Activated CD4-positive, alpha-beta T cell treated with anti-CD3 and anti-CD28 coated beads for 4 hours (primary cell): ENCODE measurements around the gene CNOT8.
"Not testable (repeated sequence)": the region's sequence is repeated elsewhere in the genome, so short reads cannot be mapped to it uniquely, and the experiment has no call there.

Experiments used
- DNase-seq, 2 donors: peaks; one replicate each; pipeline ENCODE4 v3.0.0-alpha.2; 2020

Gene CNOT8

DNA sequence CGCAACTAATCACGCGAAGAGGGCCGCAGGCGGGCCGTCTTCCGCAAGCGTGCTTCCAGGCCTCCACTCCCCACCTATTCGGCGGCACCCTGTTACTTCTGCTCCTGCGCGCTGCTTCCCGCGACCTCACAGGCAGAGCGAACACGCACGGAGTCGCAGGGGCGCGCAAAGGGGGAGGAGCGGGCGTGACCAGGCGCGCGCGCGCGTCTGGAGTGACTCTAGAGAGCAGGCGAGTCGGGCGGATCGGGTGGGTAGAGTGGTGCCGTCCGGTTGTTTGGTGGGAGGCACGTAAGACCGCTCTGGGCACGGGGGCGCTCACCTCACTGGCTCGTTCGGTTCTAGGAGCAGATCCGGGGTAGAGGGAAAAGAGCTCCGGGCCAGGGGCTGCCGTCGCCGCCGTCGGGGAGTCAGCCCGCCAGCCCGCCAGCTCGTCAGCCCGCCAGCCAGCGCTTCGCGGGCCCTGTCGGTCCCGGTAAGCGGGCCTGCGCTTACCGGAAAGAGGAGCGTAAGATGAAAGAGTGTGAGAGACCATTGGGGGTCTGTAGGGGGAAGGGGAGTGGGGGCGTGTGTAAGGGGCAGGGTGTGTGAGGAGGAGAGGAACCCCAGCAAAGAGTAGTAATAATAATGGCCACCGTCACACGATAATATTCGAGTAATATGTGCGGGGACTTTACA lies at the start of gene CNOT8:
Gene CNOT8 (plus strand): TSS at position 331 of the 675 bp plus-strand sequence. CDS start 4,652 bp downstream, outside the sequence.
- peak; percentile 97 for DNase-seq

DNA sequence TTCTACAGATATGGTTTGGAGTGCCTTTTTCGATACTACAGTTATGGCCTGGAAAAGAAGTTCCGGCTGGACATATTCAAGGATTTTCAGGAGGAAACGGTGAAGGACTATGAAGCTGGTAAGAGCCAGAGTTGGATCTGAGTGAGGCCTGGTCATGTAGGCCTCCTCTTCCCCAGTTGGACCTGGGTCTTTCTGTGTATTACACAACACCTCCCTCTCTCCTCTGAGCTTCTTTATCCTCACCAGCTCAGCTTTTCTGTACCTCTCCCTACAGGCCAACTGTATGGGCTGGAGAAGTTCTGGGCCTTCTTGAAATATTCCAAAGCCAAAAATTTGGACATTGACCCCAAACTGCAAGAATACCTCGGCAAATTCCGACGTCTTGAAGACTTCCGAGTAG lies 47.2 kb upstream of the CNOT8 start:
- no peak for DNase-seq

DNA sequence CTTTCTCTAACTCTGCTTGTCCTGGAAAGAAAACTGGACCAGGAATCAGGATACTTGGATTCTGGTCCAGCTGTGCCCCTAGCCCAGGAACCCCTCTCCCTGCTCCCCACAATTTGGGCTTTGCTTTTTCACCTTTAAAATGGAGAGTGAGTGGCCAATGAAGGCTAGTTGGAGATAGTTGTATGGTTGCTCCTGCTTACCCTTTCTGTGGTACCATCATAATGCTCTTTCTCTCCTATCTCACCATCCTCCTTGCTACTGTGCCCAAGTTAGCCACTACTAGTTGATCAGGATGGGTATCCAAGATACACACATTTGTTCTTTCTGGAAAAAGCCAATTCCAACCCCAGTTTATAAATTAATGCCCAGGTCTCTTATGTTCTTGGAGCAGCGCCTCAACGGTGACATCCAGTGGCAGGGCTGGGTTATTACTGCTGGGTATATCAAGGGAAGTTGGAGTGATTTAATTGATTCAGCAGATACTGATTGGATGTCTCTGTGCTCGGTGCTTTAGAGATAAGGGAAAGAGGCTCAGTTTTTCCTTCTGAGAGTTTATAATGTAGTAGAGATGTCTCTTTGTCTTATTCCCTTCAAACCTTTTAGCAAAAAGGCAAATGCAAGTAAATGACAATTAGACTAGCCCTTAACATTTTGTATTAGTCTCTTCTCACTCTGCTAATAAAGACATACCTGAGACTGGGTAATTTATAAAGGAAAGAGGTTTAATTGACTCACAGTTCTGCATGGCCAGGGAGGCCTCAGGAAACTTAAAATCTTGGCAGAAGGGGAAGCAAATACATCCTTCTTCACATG lies 46.6 kb upstream of the CNOT8 start:
- DNase-seq: peak; percentile 57 to 65

DNA sequence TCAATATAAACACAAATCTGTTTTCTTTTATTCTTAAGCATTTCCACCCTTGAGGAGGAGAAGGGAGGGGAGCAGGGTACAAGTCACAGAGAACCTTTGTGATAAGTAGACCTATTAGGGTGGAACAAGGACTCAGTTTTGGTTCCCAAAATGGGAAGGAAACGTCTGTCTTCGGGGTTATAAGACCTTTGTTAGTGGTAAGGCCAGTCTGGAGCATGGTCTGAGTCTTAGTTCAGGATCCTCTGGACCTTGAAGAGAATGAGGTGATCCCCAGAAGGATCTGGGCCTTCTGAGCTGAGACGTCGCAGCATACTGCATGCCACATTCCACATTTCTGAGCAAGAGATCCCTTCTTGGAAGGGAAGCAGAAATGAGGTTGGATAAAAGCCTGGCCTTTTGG lies 45.3 kb upstream of the CNOT8 start:
- DNase-seq: no peak

DNA sequence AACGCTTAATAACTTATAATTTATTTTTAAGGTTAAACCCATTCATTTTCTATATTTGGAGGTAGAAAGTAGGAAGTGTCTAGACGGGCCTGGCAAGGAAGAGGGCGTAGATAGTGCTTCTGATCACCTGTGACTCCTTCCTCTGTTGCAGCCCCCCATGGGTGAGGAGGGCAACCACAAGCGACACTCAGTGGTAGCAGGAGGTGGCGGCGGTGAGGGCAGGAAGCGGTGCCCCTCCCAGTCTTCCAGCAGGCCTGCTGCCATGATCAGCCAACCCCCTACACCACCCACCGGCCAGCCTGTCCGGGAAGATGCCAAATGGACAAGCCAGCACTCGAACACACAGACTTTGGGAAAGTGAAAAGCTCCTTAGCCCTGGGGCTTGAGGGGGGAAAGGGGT lies 44.7 kb upstream of the CNOT8 start:
- peak in 1 of 2 donors; percentile 9 for DNase-seq

DNA sequence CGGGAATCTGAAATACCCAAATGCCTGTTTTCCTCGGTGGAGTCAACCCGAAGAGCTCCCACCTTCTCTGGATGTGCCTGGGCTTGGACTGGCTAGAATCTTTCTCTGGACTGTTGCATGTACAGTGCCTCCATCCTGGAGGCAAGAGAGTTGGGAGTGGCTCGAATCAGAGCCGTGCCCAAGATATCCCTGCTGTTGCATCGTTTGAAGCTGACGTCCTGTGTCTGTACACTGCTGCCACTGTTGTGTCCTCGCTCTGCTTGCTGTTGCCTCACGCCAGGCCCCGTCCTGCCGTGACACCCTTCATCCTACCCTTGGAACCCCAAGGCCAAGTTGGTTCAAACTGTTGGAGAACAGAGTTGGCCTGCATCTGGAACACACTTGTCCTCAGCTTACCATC lies 43.4 kb upstream of the CNOT8 start:
- no peak for DNase-seq

DNA sequence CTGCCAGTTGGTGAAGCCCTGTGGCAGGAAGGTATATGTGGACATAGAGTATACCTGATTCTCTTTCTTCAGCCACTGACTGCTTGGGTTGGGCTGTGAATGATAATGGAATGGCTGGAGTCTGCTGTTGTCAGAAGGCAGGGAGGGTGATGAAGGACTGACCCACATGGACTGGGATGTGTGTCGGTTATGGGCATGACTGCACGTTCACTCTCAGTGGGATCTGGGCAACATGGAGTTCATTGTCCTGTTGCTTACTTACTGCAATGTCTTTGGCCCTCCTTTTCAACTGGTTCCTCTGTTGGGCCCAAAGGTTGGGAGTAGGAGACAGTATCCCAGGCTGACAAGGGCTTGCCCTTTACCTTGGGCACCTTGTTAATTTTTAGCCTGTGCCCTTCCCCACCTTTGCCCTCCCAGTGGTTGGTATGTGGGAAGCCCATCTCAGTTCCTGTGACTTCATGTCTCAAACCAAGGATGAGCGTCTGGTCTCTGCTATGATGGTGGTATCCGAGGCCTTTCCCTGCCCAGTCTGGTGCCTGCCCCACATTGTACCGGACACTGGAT lies 42.7 kb upstream of the CNOT8 start:
- DNase-seq: no peak

DNA sequence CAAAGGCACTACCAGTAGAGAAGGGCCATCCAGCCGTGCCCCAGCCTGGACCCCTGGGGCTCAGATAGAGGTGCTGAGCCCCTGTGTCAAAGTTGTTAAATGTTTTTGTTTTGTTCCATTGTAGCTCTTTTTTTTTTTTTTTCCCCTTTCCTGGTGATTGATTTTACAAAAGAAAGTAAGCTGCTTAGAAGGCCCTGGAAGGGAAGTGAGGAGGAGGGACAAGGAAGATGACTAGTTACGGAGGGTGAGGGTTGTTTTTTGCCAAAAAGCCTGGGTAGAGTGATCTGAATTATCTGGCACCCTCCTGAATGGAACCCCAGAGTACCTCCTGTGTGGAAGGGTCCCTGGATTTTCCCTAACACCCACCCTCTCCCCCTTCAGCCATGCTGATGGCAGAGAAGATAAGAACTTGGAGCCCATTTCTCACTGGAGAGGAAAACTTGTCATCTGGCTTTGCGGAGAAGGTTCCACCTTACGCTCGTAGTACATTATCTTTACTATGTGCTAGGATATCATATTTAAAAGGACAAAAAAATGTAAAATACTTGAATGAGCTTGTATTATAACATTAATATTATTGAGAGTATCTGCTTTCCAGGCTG lies 41.4 kb upstream of the CNOT8 start:
- DNase-seq: no peak

DNA sequence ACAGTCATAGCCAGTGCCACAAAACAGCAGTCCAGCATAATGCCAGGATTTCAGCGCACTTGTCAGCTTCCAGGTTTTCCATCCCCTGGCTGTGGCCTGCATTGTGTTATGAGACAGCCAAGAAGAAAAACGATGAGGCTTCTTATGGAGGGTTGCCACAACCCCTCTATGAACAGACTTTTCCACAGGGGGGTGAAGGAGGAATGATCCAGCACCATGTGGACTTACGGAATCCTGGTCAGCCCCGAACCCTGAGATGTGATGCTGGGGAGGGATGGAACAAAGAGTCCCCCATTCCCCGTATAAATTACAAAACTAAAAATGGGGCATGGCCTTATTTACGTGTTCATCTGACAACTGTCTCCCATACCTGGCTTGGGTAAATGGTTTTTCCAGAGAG lies 40.6 kb upstream of the CNOT8 start:
- no peak for DNase-seq

DNA sequence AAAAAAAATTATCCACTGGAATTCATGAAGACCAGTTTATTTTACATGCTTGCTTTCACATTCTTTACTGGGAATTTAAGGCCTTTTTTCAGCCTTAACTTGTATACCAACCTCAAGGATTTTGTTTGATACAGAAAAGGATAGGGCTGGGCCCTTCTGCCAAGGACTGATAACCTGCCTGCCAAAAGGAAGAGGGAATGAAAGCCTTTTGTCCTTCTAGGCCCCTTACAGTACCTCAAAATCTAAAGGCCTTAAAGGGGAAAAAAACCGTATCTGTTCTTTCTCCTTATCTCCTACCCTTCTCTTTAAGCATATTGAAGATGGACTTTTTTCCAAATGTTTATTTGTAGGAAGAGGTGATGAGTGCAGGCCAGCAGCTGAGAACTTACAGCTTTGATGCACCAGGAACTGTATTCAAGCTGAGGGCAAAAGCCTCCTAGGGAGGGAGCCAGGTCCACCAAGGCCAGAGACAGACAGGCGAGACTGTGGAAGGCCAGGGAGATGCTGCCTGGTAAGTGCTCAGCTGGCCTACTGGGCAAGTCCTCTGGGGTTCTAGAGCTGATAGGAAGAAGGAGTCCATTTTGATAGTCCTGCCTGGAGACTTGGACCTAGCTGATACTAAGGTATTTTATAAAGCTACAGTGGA lies 39.8 kb upstream of the CNOT8 start:
- DNase-seq: no peak

DNA sequence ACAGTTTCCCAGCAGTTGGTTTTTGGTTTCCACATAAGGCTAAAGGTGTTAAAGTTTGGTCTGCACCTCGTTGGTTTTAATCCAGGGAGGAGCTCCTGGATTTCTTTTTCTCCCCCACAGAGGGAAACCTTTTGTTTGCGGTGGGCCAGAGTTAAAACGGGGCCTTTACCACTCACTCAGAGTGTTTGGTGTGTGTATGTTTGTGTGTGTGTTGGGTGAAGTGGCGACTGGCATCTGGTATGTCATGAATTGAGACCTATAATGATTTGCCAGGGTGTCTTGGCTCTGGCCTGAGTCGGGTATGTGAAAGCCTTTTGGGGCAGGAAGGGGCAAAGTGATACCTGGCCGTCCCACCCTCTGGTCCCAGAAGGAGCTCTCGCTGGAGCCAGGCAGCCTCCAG lies 38.9 kb upstream of the CNOT8 start:
- no peak for DNase-seq

DNA sequence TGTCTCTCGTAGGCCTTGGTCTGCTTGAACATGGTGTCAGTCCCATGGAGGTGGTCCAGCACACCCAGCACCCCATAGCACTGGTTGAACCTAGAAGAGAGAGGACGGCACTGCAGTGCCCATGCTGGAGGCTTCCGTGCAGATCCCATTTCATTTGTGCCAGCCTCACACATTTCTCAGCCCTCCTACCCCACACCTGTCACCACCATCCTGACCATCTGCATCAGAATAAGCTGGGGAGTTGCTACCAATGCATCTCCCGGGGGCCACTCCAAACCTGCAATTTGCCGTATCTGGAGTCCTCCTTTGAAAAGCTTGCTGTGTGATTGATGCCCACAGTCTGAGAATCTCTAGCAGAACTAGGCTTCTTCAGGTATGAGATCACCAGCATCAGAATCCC lies 38.0 kb upstream of the CNOT8 start:
- no peak for DNase-seq

DNA sequence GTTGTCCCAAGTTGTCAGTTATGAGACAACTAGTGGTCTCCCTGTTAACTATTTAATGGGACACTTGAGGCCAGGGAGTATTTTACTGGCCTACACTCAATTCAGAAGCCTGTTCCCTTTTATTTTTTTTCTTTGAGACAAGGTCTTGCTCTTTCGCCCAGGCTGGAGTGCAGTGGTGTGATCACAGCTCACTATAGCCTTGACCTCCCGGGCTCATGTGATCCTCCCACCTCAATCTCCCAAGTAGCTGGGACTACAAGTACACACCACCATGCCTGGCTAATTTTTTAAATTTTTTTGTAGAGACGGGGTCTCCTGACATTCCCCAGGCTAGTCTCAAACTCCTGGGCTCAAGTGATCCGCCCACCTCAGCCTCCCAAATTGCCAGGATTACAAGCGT lies 35.5 kb upstream of the CNOT8 start:
- not testable (repeated sequence) for DNase-seq

DNA sequence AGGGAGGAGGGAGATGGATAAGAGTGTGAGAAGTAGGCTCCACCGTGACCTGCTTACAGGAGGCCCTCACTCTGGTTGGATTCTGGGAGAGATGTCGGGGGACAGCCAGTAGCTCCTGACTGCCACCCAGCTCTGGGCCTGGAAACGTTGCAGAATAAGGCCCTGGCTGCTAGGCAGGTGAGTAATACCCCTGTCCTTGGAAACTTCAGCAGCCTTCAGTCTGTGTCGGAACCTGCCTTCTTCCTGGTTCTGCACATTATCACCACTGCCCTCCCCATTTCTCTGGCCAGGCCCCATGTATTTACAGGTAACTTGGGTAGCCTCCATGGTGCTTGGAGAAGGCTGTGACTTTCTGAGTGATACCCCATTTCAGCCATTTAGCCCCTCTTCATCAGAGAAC lies 34.8 kb upstream of the CNOT8 start:
- no peak for DNase-seq

DNA sequence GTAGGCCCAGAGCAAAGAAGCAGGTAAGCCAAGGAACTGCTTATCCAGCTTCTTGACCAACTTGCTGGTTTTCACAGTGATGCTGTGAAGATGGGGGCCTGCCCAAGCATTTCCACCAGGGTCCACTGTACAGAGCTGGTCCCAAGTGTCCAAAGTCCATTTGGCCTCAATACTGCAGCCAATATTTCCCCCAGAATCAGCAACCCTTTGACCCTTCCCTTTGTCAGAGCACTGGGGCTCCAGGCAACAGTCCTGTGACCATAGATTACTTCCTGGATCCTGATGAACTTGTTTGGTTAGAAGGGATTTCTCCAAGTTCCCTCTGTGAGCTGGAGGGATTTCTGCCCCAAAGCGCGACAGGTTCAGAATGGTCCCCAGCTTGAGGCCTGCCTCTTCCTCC lies 34.4 kb upstream of the CNOT8 start:
- no peak for DNase-seq

DNA sequence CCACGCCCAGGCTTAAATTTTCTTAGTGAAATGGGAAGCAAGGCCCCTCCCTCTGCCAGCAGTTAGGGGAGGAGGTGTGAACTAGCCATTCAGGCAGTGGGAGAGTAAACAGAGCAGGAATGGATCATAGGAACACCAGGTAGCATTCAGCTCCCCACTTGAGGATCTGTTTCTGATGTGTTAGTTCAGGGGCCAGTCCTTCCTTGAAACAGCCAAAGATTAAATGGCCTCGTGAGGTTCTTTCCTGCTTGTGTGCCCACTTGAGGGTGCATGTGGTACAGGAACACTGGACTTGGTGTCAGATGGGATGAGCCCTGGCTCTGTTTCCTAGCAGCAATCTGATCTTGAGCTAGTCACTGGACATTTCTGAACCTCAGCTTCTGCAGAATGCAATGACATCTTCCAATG lies 29.2 kb upstream of the CNOT8 start:
- no peak for DNase-seq

DNA sequence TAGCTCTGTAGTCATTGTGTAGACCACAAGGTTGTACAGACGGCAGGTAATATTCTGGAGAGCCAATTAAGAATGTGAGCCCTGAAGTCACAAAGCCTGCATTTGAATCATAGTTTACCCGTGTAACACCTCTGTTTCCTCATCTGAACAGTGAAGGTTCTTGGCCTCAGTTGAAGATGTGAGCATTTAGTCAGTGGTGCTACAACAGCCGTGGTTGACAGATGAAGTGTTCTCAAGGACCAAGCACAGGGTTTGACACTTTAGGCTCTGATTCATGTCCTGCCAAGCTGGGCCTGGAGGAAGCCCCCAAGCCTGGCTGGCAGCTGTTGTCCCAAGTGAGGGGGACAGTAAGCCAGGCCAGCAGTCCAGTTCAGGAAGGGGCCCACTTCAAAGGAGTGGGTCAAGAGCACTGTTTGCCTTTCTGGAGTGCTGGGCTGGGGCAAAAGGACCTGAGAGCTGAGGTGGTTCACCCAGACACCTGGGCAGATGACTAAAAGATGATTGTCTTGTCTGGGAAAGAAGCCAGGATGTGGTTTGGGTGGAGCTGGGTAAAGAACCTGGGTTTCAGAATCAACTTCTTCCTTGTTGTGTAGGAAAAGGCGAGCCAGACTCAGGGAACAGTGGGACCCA lies 28.7 kb upstream of the CNOT8 start:
- DNase-seq: peak; percentile 28 to 40

DNA sequence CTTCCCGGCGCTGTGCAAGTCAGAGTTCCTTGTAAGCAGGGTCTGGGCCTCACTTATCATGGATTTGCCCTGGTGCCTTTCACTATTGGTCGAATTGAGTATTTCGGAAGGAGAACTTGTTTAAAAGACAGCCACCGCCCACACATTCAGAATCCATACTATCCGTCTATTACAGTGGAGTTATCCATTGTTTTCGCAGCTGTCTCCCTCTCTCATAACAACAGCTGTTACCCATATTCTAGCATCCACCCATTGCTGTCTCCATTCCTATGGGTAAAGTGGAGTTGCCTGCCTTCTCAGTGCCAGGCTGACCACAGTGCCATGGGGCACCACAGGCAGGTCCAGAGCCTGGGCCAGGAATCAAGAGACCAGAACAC lies 28.2 kb upstream of the CNOT8 start:
- DNase-seq: no peak

DNA sequence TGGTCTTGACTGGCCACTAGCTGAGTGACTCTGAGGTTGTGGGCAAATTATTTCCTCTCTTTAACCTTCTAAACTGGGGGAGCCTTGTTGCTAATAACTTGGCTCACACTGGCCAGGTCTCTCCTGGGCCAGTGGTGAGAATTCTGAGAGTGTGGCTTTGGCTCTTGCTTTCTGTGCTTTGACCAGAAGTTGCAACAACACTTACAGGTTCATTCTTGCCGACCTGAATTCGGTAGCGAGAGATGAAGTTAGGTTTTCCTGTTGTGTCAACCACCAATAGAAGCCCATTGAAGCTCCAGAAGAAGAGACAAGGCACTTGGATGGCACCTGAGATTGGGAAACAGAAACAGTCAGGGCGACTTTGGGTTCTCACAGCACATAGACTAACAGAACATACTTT lies 27.8 kb upstream of the CNOT8 start:
- DNase-seq: no peak

DNA sequence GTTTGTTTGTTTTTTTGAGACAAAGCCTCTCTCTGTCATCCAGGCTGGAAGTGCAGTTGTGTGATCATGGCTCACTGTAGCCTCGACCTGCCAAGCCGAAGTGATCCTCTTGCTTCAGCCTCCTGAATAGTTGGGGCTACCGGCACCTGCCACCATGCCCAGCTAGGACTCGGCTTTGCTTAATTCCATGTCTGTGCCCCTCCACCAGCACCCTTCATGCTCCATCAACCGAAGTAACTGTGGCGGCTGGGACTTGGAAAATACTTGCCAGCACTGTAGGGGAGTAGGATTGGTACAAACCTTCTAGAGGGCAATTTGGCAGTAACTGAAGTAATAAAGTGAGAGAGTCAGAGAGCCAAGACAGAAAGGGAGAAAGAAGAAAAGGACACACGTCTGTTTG lies 27.0 kb upstream of the CNOT8 start:
- no peak for DNase-seq

DNA sequence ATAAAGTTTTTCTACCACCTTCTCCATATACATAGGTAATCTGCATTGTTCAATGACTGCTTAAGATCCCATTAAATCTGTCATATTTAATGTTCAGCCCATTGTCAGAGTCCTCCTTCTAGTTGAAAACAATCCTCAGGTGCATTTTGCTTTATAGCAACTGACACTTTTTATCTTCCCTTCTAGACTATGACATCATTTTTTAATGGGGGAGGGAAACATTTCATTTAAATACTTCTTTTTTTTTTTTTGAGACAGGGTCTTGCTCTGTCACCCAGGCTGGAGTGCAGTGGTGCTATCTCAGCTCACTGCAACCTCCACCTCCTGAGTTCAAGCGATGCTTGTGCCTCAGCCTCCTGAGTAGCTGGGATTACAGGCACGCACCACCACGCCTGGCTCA lies 25.6 kb upstream of the CNOT8 start:
- DNase-seq: not testable (repeated sequence)

DNA sequence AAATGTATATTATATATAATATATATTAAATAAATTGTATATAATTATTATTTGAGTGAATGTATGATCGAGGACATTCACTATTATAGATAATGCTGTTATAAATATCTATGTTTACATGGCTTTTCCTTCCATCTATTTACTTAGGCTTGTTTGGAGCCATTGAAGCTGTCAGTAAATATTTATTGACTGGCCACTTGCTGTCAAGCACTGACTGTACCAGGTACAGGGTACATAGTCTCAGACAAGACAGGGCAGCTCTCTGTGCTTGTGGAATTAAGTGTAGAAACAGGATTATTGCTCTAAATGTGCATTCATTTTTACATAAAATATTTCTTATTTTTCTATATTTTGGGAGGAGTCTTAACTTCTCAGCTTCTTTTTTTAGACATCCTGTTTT lies 24.4 kb upstream of the CNOT8 start:
- no peak for DNase-seq

DNA sequence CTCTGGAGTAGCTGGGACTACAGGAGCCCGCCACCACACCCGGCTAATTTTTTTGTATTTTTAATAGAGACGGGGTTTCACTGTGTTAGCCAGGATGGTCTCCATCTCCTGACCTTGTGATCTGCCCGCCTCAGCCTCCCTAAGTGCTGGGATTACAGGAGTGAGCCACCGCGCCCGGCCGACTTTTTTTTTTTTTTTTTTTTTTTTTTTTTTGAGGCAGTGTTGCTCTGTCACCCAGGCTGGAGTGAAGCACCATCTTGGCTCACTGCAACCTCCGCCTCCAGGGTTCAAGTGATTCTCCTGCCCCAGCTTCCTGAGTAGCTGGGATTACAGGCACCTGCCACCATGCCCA lies 22.8 kb upstream of the CNOT8 start:
- not testable (repeated sequence) for DNase-seq
